ENCODE results near the gene PLK5. TPM values are rescaled to one million over a fixed set of nuclear protein-coding genes. Genes with fewer than 3 reads are reported as not detected.

PLK5 gene
- total and polyA plus RNA-seq, 2 donors (not counting 1 experiment from before 2014, with no cell fraction given) = not detected

DNA sequence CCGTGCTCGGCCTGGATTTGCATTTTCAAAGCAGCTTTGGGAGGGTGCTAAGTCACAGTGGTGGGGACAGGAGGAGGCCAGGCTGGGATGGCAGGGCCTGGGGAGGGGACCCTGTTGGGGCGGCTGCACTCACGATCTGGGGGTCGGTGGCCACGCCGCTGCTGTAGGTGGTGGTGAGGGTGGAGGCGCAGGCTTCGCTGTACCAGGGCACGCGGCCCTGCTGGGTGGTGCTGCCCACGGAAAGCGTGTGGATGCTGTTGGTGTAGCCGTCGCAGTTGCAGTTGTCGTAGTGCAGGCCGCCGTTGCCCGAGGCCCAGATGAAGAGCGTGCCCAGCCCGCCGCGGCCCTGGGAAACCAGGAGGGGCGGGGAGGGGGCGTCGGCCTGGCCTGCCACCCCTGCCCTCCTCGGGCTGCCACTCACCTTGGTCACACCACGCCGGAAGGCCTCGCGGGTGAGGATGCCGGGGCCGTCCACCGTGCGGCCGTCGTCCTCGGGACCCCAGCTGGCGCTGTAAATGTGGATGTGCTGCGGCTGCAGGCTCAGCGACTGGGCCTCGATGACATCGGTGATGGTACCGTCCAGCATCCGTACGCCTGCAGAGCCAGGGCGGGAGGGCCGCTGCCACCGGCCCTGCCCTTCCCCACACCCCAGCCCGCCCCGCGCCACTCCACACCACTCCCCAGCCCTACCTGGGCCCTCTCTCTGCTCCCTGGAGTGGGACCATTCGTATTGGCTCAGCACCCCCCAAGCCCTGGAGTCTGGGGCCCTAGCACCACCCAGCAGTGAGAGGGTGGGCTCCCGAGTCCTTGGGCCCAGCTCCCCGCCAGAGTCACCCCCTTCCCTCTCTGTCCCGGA, 36.9 kb upstream of the PLK5 start:
- DNase-seq (ENCODE audit: low read depth in 2 of 2) = no peak

GRCh38 chr19:1487576-1488281, 36.1 kb upstream of the PLK5 start:
- Histone ChIP-seq H3K4me2 (ENCODE audit: extremely low read depth, insufficient read depth, low read length) (no peak overlapping the region), H4K20me1 (ENCODE audit: control insufficient read depth, extremely low read depth, insufficient read depth, low read length) (no peaks in the 10 kb centered on the region), H3K79me2 (ENCODE audit: control insufficient read depth, insufficient read depth, low read length) (no peaks in the 10 kb centered on the region), H3K4me1 (ENCODE audit: control insufficient read depth, extremely low read depth, insufficient read depth, low read length) (no peaks in the 10 kb centered on the region), H3K9ac (ENCODE audit: insufficient read depth, low read length) (no peak overlapping the region), H3K27me3 (ENCODE audit: control insufficient read depth, insufficient read depth, low read length) (peaks cover 5% of the 10 kb centered on the region), H3K4me3 (replicated peaks in 1 of 4; ENCODE audit: control extremely low read depth in 1 of 4, insufficient read depth in 1 of 4, low read depth in 3 of 4, low read length in 4 of 4) (no peak overlapping the region), H3K9me3 (ENCODE audit: control insufficient read depth, insufficient read depth, low read depth, low read length) (no peaks in the 10 kb centered on the region), H3K36me3 (ENCODE audit: control insufficient read depth, insufficient read depth, low read length) (no peaks in the 10 kb centered on the region), H3K27ac (ENCODE audit: insufficient read depth, low read length) (no peak overlapping the region), H2AFZ (ENCODE audit: low read length) (no peak overlapping the region)
- DNase-seq (ENCODE audit: low read depth in 2 of 2) = no peak
- TF ChIP-seq EZH2 (IDR thresholded peaks at IDR 0.05; ENCODE audit: low read length, missing control alignments) = no peak
- TF ChIP-seq, protein P1, sequence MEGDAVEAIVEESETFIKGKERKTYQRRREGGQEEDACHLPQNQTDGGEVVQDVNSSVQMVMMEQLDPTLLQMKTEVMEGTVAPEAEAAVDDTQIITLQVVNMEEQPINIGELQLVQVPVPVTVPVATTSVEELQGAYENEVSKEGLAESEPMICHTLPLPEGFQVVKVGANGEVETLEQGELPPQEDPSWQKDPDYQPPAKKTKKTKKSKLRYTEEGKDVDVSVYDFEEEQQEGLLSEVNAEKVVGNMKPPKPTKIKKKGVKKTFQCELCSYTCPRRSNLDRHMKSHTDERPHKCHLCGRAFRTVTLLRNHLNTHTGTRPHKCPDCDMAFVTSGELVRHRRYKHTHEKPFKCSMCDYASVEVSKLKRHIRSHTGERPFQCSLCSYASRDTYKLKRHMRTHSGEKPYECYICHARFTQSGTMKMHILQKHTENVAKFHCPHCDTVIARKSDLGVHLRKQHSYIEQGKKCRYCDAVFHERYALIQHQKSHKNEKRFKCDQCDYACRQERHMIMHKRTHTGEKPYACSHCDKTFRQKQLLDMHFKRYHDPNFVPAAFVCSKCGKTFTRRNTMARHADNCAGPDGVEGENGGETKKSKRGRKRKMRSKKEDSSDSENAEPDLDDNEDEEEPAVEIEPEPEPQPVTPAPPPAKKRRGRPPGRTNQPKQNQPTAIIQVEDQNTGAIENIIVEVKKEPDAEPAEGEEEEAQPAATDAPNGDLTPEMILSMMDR (conservative IDR thresholded peaks at IDR 0.05 in 1 of 2, IDR thresholded peaks at IDR 0.05 in 1 of 2; ENCODE audit: low read depth in 1 of 2, low read length in 2 of 2) = no peak

More for the DNA sequence above, 36.9 kb upstream of the PLK5 start:
- no peaks in the 10 kb centered on the region for H3K36me3 ChIP-seq (ENCODE audit: control insufficient read depth, insufficient read depth, low read length)
- no peak overlapping the region for H3K4me2 ChIP-seq (ENCODE audit: extremely low read depth, insufficient read depth, low read length)
- H2AFZ ChIP-seq (ENCODE audit: low read length) = no peak overlapping the region
- H3K9ac ChIP-seq (ENCODE audit: insufficient read depth, low read length) = no peak overlapping the region
- no peaks in the 10 kb centered on the region for H3K4me1 ChIP-seq (ENCODE audit: control insufficient read depth, extremely low read depth, insufficient read depth, low read length)
- no peaks in the 10 kb centered on the region for H3K79me2 ChIP-seq (ENCODE audit: control insufficient read depth, insufficient read depth, low read length)
- H3K9me3 ChIP-seq (ENCODE audit: control insufficient read depth, insufficient read depth, low read depth, low read length) = no peaks in the 10 kb centered on the region
- H3K27me3 ChIP-seq (ENCODE audit: control insufficient read depth, insufficient read depth, low read length) = peaks cover 5% of the 10 kb centered on the region
- TF ChIP-seq, protein P1 (conservative IDR thresholded peaks at IDR 0.05 in 1 of 2, IDR thresholded peaks at IDR 0.05 in 1 of 2; ENCODE audit: low read depth in 1 of 2, low read length in 2 of 2) = no peak
- no peak for TF ChIP-seq EZH2 (IDR thresholded peaks at IDR 0.05; ENCODE audit: low read length, missing control alignments)
- no peak overlapping the region for H3K27ac ChIP-seq (ENCODE audit: insufficient read depth, low read length)
- no peak overlapping the region for H3K4me3 ChIP-seq (replicated peaks in 1 of 4; ENCODE audit: control extremely low read depth in 1 of 4, insufficient read depth in 1 of 4, low read depth in 3 of 4, low read length in 4 of 4)
- H4K20me1 ChIP-seq (ENCODE audit: control insufficient read depth, extremely low read depth, insufficient read depth, low read length) = no peaks in the 10 kb centered on the region

- Histone ChIP-seq H3K27me3 (ENCODE audit: control insufficient read depth, insufficient read depth, low read length) (peaks cover 9% of the 10 kb centered on the region), H4K20me1 (ENCODE audit: control insufficient read depth, extremely low read depth, insufficient read depth, low read length) (no peaks in the 10 kb centered on the region), H3K79me2 (ENCODE audit: control insufficient read depth, insufficient read depth, low read length) (no peaks in the 10 kb centered on the region), H3K9me3 (ENCODE audit: control insufficient read depth, insufficient read depth, low read depth, low read length) (no peaks in the 10 kb centered on the region), H2AFZ (ENCODE audit: low read length) (no peak overlapping the region), H3K9ac (ENCODE audit: insufficient read depth, low read length) (no peak overlapping the region), H3K4me2 (ENCODE audit: extremely low read depth, insufficient read depth, low read length) (no peak overlapping the region), H3K27ac (ENCODE audit: insufficient read depth, low read length) (no peak overlapping the region), H3K4me3 (replicated peaks in 1 of 4; ENCODE audit: control extremely low read depth in 1 of 4, insufficient read depth in 1 of 4, low read depth in 3 of 4, low read length in 4 of 4) (no peak overlapping the region), H3K4me1 (ENCODE audit: control insufficient read depth, extremely low read depth, insufficient read depth, low read length) (no peaks in the 10 kb centered on the region), H3K36me3 (ENCODE audit: control insufficient read depth, insufficient read depth, low read length) (no peaks in the 10 kb centered on the region)
- no peak for DNase-seq (ENCODE audit: low read depth in 2 of 2)
- TF ChIP-seq, protein P1 (conservative IDR thresholded peaks at IDR 0.05 in 1 of 2, IDR thresholded peaks at IDR 0.05 in 1 of 2; ENCODE audit: low read depth in 1 of 2, low read length in 2 of 2) = no peak
- no peak for TF ChIP-seq EZH2 (IDR thresholded peaks at IDR 0.05; ENCODE audit: low read length, missing control alignments)
These were observed 35.6 kb upstream of the PLK5 start for GRCh38 chr19:1488282-1488601.
